IPS-15b (cell line): ENCODE measurements around the gene SCMH1.

Experiments used
- H3K27me3 ChIP-seq: one replicate; pipeline ENCODE4 v1.6.1; 2013; ENCODE audit warnings: low read length; ENCODE audit not compliant: control insufficient read depth, insufficient read depth
- H3K36me3 ChIP-seq: one replicate; pipeline ENCODE4 v1.6.1; 2013; ENCODE audit warnings: low read length; ENCODE audit not compliant: control insufficient read depth, insufficient read depth
- H3K4me1 ChIP-seq: one replicate; pipeline ENCODE4 v1.6.1; 2013; ENCODE audit warnings: mild to moderate bottlenecking, low read length; ENCODE audit not compliant: control insufficient read depth, insufficient read depth
- H3K4me3 ChIP-seq: one replicate; pipeline ENCODE4 v1.5.1; 2013; ENCODE audit warnings: low read depth, low read length
- H3K9ac ChIP-seq: one replicate; pipeline ENCODE4 v1.6.1; 2013; ENCODE audit warnings: low read depth, mild to moderate bottlenecking, low read length
- H3K9me3 ChIP-seq: one replicate; pipeline ENCODE4 v1.6.1; 2013; ENCODE audit warnings: mild to moderate bottlenecking, low read length; ENCODE audit not compliant: control insufficient read depth, insufficient read depth

Gene SCMH1

DNA sequence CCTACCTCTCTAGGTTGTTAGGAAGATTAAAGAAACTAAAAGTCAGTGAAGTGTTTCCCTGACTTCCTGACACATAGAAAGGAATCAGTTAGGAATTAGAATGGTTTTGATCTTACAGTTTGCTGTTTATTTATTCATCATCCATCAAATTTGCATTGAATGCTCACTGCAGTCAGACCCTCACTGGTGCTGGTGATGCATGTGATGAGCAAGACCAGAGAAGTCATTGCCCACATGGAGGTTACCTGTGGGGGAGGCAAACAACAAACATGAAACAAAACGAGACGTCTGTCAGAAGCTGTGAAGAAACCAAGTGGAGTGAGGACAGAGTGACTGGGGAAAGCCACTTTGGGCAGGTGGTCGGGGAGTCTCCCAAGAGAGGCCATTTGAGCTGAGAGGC lies 256.2 kb downstream of the SCMH1 start:
- H3K4me1 ChIP-seq: peaks cover 7% of the 10 kb centered on the region
- H3K36me3 ChIP-seq: peaks cover 46% of the 10 kb centered on the region
- H3K9ac ChIP-seq: no peak overlapping the region

DNA sequence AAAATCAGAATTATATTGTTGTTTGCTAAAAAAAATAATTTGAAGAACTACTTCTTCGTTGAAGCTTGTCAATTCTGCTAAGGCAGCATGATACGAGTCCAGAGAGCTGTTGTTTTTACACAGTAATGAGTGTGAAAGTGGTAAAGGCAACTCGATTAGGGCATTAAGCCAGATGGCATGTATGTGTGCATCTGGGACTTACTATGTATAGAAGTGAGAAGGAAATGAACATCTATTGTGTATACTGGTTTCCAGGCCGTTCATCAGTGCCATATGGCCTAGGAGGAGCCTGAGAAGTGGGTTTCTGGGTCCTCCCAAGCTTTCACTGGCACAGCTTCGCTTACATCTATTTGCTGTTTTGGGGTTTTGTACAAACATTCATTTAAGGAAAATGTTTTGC lies 256.9 kb downstream of the SCMH1 start:
- Histone ChIP-seq H3K36me3 (peaks cover 41% of the 10 kb centered on the region), H3K4me1 (peaks cover 8% of the 10 kb centered on the region), H3K4me3 (no peak overlapping the region), H3K9me3 (no peaks in the 10 kb centered on the region), H3K9ac (no peak overlapping the region), H3K27me3 (no peaks in the 10 kb centered on the region)

More for the DNA sequence above, 256.2 kb downstream of the SCMH1 start:
- Histone ChIP-seq H3K4me3 (no peak overlapping the region), H3K9me3 (no peaks in the 10 kb centered on the region), H3K27me3 (no peaks in the 10 kb centered on the region)

DNA sequence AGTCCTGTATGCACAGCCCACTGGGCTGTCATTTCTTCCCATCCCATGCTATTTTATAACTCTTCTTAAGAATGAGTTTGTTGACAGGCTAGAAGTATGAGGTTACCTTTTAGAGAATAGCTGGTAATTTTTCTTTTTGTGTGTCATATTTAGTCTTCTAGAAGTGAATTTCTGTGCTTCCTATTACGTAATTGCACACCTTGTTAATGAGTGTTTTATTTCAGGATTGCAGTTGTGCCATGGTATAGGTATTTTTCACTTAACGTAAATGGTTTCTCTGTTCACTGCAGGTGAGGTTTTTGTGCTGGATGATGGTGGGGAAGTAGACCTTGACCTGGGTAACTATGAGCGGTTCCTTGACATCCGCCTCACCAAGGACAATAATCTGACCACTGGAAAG lies 257.6 kb downstream of the SCMH1 start:
- H3K36me3 ChIP-seq: peaks cover 41% of the 10 kb centered on the region
- peaks cover 8% of the 10 kb centered on the region for H3K4me1 ChIP-seq
- H3K4me3 ChIP-seq: no peak overlapping the region
- H3K9me3 ChIP-seq: no peaks in the 10 kb centered on the region
- no peak overlapping the region for H3K9ac ChIP-seq
- H3K27me3 ChIP-seq: no peaks in the 10 kb centered on the region

DNA sequence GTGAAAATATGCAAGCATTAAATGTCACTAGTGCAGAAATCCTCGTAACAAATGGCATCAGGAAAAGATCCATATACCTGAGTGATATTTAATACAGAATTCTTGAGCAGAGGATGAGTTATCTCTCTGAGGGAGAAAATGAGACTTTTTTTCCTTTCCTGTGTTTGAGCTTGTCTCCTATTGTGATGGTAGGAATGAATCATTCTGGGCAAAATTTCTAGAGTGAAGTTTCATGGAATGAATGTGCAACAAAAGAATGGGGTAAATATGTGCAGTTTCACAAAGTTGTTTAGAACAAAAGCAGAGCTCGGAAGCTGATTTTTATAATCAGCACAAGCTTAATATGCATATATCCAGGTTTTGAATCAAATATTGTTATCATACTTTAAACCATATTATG lies 258.0 kb downstream of the SCMH1 start:
- Histone ChIP-seq H3K9me3 (no peaks in the 10 kb centered on the region), H3K36me3 (peaks cover 37% of the 10 kb centered on the region), H3K9ac (no peak overlapping the region), H3K4me3 (no peak overlapping the region), H3K27me3 (no peaks in the 10 kb centered on the region), H3K4me1 (peaks cover 8% of the 10 kb centered on the region)

DNA sequence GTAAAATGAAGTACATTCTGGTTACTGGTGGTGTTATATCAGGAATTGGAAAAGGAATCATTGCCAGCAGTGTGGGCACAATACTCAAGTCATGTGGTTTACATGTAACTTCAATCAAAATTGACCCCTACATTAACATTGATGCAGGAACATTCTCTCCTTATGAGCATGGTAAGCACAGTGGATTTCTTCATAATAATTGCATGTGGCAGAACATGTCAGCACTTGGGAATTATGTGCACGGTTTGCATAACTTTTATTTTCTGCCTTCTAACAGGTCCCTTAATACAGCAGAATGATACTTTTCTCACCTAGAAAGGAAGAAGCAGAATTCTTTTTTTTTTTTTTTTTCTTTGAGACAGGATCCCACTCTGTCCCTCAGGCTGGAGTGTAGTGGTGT lies 258.8 kb downstream of the SCMH1 start:
- peaks cover 34% of the 10 kb centered on the region for H3K36me3 ChIP-seq
- peaks cover 8% of the 10 kb centered on the region for H3K4me1 ChIP-seq
- H3K4me3 ChIP-seq: no peak overlapping the region
- H3K9me3 ChIP-seq: no peaks in the 10 kb centered on the region
- H3K9ac ChIP-seq: no peak overlapping the region
- no peaks in the 10 kb centered on the region for H3K27me3 ChIP-seq

DNA sequence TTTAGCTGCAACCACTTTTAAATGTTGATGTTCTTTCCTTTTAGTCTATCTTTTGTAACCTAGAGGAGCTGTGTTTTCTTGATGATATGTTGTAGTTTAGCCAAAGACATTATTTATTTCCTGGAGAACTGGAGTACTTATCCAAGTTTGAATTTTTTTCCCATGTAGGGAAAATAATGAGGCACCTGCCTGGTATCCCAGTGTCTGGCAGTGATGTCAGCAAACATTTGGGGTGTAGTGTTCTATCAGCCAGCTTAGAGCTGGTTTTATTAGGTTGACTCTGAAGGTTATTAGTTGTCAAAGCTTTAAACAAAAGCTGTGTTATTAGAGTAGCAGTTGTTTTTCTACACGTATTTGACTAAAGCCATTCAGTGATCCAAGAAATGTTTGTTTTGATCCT lies 259.4 kb downstream of the SCMH1 start:
- peaks cover 8% of the 10 kb centered on the region for H3K4me1 ChIP-seq
- H3K36me3 ChIP-seq: peaks cover 32% of the 10 kb centered on the region

DNA sequence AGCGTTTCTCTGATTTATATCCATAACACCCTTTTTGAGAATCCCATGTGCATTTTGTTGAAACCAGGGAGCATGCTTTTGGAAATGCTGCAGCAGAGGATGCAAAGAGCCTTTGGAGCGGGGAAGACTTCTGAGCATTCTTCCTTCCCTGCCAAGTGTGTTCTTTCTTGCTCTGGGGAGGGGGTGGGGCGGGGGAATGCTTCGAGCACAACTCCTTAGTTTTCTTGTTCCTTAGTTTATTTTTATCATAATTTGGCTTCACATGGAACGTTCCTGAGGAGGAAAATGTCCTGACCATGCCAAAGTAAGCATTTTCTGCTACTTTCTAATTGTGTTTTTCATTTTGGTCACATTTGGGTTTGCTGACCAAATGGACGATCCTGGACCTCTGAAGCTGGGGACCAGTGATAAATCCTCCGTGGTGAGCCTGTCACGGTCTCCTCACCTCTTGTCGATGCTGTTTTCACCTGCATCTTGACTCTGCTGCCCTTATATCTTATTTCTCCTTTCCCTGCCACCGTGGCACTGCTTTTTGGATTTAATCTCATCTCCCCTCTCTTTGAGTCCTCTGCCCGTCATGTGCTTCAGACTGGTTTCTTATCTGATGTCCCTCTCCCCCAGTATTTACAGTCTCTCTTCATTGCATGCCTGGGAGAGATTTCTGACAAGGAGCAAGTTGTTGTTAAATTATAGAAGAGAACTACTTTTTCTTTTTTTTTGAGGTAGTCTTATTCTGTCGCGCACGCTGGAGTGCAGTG lies 260.2 kb downstream of the SCMH1 start:
- no peaks in the 10 kb centered on the region for H3K9me3 ChIP-seq
- peaks cover 23% of the 10 kb centered on the region for H3K36me3 ChIP-seq
- no peak overlapping the region for H3K4me3 ChIP-seq
- no peak overlapping the region for H3K9ac ChIP-seq
- no peaks in the 10 kb centered on the region for H3K27me3 ChIP-seq
- H3K4me1 ChIP-seq: peaks cover 8% of the 10 kb centered on the region

More for the DNA sequence above, 259.4 kb downstream of the SCMH1 start:
- Histone ChIP-seq H3K4me3 (no peak overlapping the region), H3K9me3 (no peaks in the 10 kb centered on the region), H3K9ac (no peak overlapping the region), H3K27me3 (no peaks in the 10 kb centered on the region)

DNA sequence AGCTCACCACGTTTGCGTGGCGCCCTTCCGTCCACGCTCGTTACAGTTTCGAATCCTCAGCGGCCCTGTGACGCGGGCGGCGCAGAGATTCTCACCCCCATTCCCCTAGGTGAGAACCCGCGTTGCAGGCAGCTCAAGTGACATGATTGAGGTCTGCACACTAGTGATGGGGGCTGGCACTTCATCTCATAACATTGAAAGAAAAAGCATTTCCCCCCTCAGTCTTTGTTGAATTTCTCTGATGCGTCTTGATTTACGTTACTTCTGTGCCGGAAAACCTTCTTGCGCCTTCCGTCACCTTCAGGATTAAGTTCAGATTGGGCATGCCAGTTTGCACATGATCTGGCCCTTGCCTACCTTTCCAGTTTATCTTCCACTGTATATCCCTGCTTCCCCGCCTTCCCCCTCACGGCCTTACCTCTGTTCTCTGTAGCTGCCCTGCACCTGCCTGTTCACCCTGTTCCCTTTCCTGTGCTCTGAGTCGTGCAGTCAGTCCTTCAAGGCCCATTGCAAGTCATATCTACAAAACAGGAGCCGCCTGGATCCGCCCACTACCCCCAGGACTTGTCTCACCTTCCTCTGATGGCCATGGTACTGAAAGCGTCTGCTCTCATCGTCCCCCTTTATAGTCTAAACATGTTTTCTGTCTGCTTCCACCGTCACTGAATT lies 261.5 kb downstream of the SCMH1 start:
- H3K27me3 ChIP-seq: no peaks in the 10 kb centered on the region
- no peaks in the 10 kb centered on the region for H3K9me3 ChIP-seq
- H3K36me3 ChIP-seq: peaks cover 12% of the 10 kb centered on the region
- H3K9ac ChIP-seq: peak overlapping the region; percentile 87
- H3K4me3 ChIP-seq: peak overlapping the region; percentile 76
- peaks cover 8% of the 10 kb centered on the region for H3K4me1 ChIP-seq

DNA sequence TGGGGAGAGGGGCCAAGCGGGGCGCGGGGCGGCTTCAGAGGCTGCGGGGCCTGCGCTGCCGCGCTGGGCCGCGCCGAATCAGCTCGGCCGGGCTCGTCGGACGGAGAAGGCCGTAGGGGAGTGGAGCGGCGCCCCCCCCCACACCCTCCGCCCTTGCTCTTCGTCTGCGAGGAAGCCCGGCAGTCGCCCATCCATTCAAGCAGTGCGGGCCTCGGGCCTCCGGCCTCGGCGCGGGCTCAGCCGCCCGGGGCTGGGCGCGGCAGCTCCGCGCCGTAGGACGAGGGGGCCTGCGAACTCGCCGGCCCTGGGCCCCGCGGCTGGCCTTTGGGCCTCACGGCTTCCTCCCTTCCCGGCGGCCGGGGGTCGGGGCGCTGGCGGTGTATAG lies 262.0 kb downstream of the SCMH1 start:
- no peaks in the 10 kb centered on the region for H3K9me3 ChIP-seq
- peak overlapping the region; percentile 76 for H3K4me3 ChIP-seq
- peaks cover 8% of the 10 kb centered on the region for H3K4me1 ChIP-seq
- no peaks in the 10 kb centered on the region for H3K27me3 ChIP-seq
- peak overlapping the region; percentile 89 for H3K9ac ChIP-seq
- peaks cover 7% of the 10 kb centered on the region for H3K36me3 ChIP-seq

DNA sequence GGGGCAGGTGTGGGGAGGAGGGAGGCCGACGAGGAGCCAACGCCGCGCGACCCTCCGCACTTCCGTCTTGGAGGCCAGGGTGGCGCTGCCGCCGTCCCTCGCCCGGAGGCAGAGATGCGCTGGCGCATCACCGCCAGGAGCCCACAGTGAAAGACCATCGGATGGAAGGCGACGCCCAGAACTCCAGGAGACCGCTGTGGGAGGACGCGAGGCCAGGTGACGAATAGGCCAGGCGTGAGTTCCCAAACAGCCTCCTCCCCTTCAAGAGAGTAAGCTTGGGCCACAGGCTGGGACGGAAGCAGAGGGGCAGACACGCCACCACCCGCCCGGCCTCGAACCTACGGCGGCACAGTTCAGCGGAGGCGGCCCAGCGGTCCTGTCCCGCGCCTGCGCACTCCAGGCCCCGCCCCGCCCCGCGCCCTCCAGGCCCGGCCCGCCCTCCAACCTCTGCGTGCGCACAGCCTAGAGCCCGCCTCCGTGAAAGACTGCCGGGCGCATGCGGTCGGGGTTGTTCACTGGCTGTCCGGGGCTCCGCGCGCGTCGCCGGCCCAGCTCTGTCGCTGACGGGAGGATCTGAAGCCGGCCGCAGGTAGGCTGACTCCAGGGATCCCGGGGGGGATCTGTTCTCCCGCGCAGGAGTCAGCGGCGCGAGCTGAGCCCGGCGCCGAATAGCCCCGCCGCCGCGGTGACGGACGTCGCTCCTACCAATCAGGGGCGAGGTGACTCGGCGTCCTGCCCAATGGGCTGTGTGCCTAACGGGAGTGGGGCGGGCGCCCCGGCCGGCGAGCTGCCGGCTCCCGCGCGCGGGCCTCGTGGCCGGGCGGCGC lies 262.7 kb downstream of the SCMH1 start, which contains the start of gene CTPS1:
TSS of gene CTPS1 (plus strand) at position 456 of the 827 bp plus-strand sequence. CDS start 3,595 bp downstream, outside the sequence.
- peak within 1 kb of the TSS; percentile 89 for H3K9ac ChIP-seq

DNA sequence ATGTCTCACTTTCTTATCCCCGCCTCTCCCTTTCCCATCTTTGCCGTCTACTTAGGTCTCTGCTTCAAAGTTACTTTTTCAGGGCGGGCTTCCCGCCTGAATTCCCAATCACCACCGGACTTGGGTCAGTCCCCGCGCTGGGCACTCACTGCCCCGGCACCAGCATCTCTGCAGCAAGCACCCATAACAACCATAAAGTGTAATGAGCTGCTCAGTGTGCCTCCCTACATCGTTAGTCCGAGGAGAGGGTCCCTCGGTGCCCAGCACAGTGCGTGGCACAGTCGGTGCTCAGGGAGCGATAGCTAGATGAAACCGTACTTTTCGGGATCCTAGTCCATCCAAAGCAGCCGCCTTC lies 263.2 kb downstream of the SCMH1 start:
- Histone ChIP-seq H3K27me3 (no peaks in the 10 kb centered on the region), H3K4me1 (peaks cover 8% of the 10 kb centered on the region), H3K9ac (peak overlapping the region; percentile 81), H3K4me3 (peak overlapping the region; percentile 88), H3K9me3 (no peaks in the 10 kb centered on the region), H3K36me3 (no peaks in the 10 kb centered on the region)

More for the DNA sequence above, 262.7 kb downstream of the SCMH1 start, which contains the start of gene CTPS1:
- H3K27me3 ChIP-seq: no peaks in the 10 kb centered on the region
- no peaks in the 10 kb centered on the region for H3K9me3 ChIP-seq
- H3K4me1 ChIP-seq: peaks cover 8% of the 10 kb centered on the region
- peak within 1 kb of the TSS; percentile 88 for H3K4me3 ChIP-seq
- H3K36me3 ChIP-seq: peaks cover 3% of the 10 kb centered on the region
